HepG2 (cell line): ENCODE results near the gene TCF25. TPM values are rescaled to one million over a fixed set of nuclear protein-coding genes. Genes with fewer than 3 reads are reported as not detected.
"Not testable (repeated sequence)": the region's sequence is repeated elsewhere in the genome, so short reads cannot be mapped to it uniquely, and the experiment has no call there.

ENCODE experiments used
- ATAC-seq: fragments of 200-7000 bp; cut with Tn5 transposase; 3 replicates; pipeline ENCODE4 v1.9.1; 2020; ENCODE audit warnings: mild to moderate bottlenecking, moderate library complexity
- BruUV-seq: library from RNA; stranded (reverse); fragments of 400-500 nt; replicated peaks from 2 replicates; lab custom pipeline; 2021; lab: Mats Ljungman, UMichigan
- CTCF ChIA-PET: fragments of 300-600 bp; formaldehyde crosslinking; extraction: SDS; loops from one replicate; lab custom pipeline; 2021; ENCODE audit warnings: low total read pairs, inconsistent platforms, low intra/inter-chr PET ratio; lab: Yijun Ruan, JAX
- POLR2A ChIA-PET: fragments of 350-600 bp; sonication (Branson Sonifier 250); formaldehyde crosslinking; loops from one replicate; lab custom pipeline; 2020; ENCODE audit warnings: antibody characterized with exemption, inconsistent platforms; lab: Yijun Ruan, JAX
- DNase-seq: peaks from one replicate; pipeline ENCODE4 v3.0.0-alpha.2; 2015; ENCODE audit warnings: low spot score
- FAIRE-seq: peaks from 3 replicates; lab custom pipeline; 2011; peaks lifted over from hg19 to GRCh38; lab: Jason Lieb, UNC
- H2AFZ ChIP-seq: one replicate; pipeline ENCODE4 v1.6.1; 2011; ENCODE audit warnings: low read length, inconsistent platforms
- H3K27ac ChIP-seq: fragments of 300-600 bp; 3 replicates; pipeline ENCODE4 v1.8.0; 2011; ENCODE audit warnings: mixed run types, mild to moderate bottlenecking, mixed read lengths, low read length, inconsistent platforms; ENCODE audit not compliant: insufficient read depth; ENCODE audit errors: extremely low read length
- H3K27me3 ChIP-seq, 2 experiments: fragments of 200-600 bp in 1 of 2; 2 replicates in 1 of 2; 3 replicates in 1 of 2; pipeline versions ENCODE4 v1.6.0 to v1.8.0; 2011; ENCODE audit warnings: low read length in 2 of 2, mild to moderate bottlenecking in 2 of 2, moderate library complexity in 2 of 2, inconsistent platforms in 1 of 2; ENCODE audit not compliant: insufficient read depth in 2 of 2, control insufficient read depth in 1 of 2
- H3K36me3 ChIP-seq, 2 experiments: fragments of 200-600 bp in 1 of 2; replicated peaks in 1 of 2; 2 replicates in 1 of 2; 3 replicates in 1 of 2; pipeline versions ENCODE4 v1.5.1 to v1.8.0; 2011; ENCODE audit warnings: low read length in 2 of 2, inconsistent platforms in 1 of 2; ENCODE audit not compliant: insufficient read depth in 2 of 2, control insufficient read depth in 1 of 2
- H3K4me1 ChIP-seq: 2 replicates; pipeline ENCODE4 v1.5.1; 2012; ENCODE audit warnings: low read length, inconsistent platforms; ENCODE audit not compliant: insufficient read depth
- H3K4me2 ChIP-seq: 2 replicates; pipeline ENCODE4 v1.6.0; 2011; ENCODE audit warnings: low read depth, low read length, inconsistent platforms
- H3K4me3 ChIP-seq, 3 experiments: fragments of 200-600 bp in 1 of 3; sonication (generic), shearing (Covaris generic) in 1 of 3; replicated peaks in 1 of 3; 2 replicates each; pipeline ENCODE4 v1.5.1; 2011 to 2016; ENCODE audit warnings: low read length in 3 of 3, inconsistent platforms in 2 of 3, low read depth in 2 of 3, mild to moderate bottlenecking in 2 of 3, control low read depth in 1 of 3, mixed read lengths in 1 of 3; ENCODE audit not compliant: insufficient read depth in 1 of 3
- H3K79me2 ChIP-seq: one replicate; pipeline ENCODE4 v1.6.1; 2011; ENCODE audit warnings: low read length, inconsistent platforms; ENCODE audit not compliant: insufficient read depth
- H3K9ac ChIP-seq: 2 replicates; pipeline ENCODE4 v1.6.0; 2011; ENCODE audit warnings: mild to moderate bottlenecking, low read depth, low read length, inconsistent platforms; ENCODE audit not compliant: insufficient read depth
- H3K9me3 ChIP-seq: 2 replicates; pipeline ENCODE4 v1.5.1; 2012; ENCODE audit warnings: mild to moderate bottlenecking, low read length
- H4K20me1 ChIP-seq: 2 replicates; pipeline ENCODE4 v1.6.0; 2011; ENCODE audit warnings: inconsistent platforms, mild to moderate bottlenecking, low read length, moderate library complexity; ENCODE audit not compliant: insufficient read depth
- CREB1 ChIP-seq, 2 experiments: fragments of 450-650 bp in 1 of 2; IDR thresholded peaks; 2 replicates each; pipeline ENCODE4 v1.6.1; 2016 to 2017; ENCODE audit warnings: control low read depth in 1 of 2, mild to moderate bottlenecking in 1 of 2, missing compliant biosample characterization in 1 of 2, missing genetic modification characterization in 1 of 2
- EP300 ChIP-seq, 3 experiments: sonication (generic) in 1 of 3; formaldehyde crosslinking in 1 of 3; IDR thresholded peaks; 2 replicates each; pipeline versions ENCODE4 v1.5.1 to v1.6.1; 2011 to 2020; ENCODE audit warnings: low read depth in 2 of 3, low read length in 2 of 3, borderline replicate concordance in 1 of 3, improper control_type of control experiment in 1 of 3, mild to moderate bottlenecking in 1 of 3, missing genetic modification reagents in 1 of 3, moderate library complexity in 1 of 3
- FOXA3 ChIP-seq: IDR thresholded peaks from 2 replicates; pipeline ENCODE4 v1.6.1; 2016; ENCODE audit warnings: missing genetic modification reagents, missing compliant biosample characterization
- PAXIP1 ChIP-seq: sonication (generic); formaldehyde crosslinking; conservative IDR thresholded peaks from 2 replicates; pipeline ENCODE4 v1.4.0; 2020; ENCODE audit warnings: mild to moderate bottlenecking, missing genetic modification reagents, moderate library complexity
- PRPF4 ChIP-seq: fragments of 200-400 bp; formaldehyde crosslinking; IDR thresholded peaks from 2 replicates; pipeline ENCODE4 v1.6.1; 2016; ENCODE audit warnings: low read length, low read depth; ENCODE audit not compliant: poor library complexity, severe bottlenecking
- ZBTB38 ChIP-seq: sonication (generic); formaldehyde crosslinking; IDR thresholded peaks from 2 replicates; pipeline ENCODE4 v1.5.1; 2020; ENCODE audit warnings: mild to moderate bottlenecking, missing genetic modification reagents
- ZMYM3 ChIP-seq: sonication (generic); formaldehyde crosslinking; IDR thresholded peaks from 2 replicates; pipeline ENCODE4 v1.5.1; 2020; ENCODE audit warnings: mild to moderate bottlenecking, missing genetic modification reagents
- ZNF563 ChIP-seq: sonication (generic); formaldehyde crosslinking; IDR thresholded peaks from 2 replicates; pipeline ENCODE4 v1.8.0; 2022; ENCODE audit warnings: mild to moderate bottlenecking, moderate library complexity, missing genetic modification reagents
- ZNF687 ChIP-seq: sonication (generic); formaldehyde crosslinking; IDR thresholded peaks from 2 replicates; pipeline ENCODE4 v1.5.1; 2020; ENCODE audit warnings: mild to moderate bottlenecking, missing genetic modification reagents, moderate library complexity
- ZNF691 ChIP-seq: sonication (generic); formaldehyde crosslinking; IDR thresholded peaks from 2 replicates; pipeline ENCODE4 v1.4.0; 2020; ENCODE audit warnings: missing genetic modification reagents, low read depth, mild to moderate bottlenecking, borderline replicate concordance
- WGBS: methylation state at CpG from one replicate; pipeline ENCODE4 v1.1.6; 2017; ENCODE audit warnings: low lambda C conversion rate; 5-methylcytosine and 5-hydroxymethylcytosine counted together
- in situ Hi-C: cut with HindIII; loops from 2 replicates; pipeline ENCODE4 v1.10.0; 2017; ENCODE audit warnings: low pct_unique_long_range_greater_than_20kb; ENCODE audit not compliant: extremely low pct_ligation_motif_present
- intact Hi-C: fragments of 100-400 bp; cut with micrococcal nuclease; formaldehyde crosslinking; loops from one replicate; pipeline ENCODE4 v1.10.0; 2022; ENCODE audit not compliant: unreplicated experiment
- polyA plus RNA-seq, 8 experiments: library from polyadenylated mRNA; depleted of rRNA in 3 of 8; stranded (reverse) in 7 of 8; unstranded in 1 of 8; fragments of >200 nt; fragmentation: Illumina TruSeq in 4 of 8; extraction: Trizol in 4 of 8; gene quantifications; 2 replicates each; pipeline versions ENCODE4 v1.2.1 to v1.2.3, GENCODE V29; 2011 to 2016; ENCODE audit warnings: low read depth in 4 of 8, missing spikeins in 1 of 8, mixed read lengths in 1 of 8; ENCODE audit not compliant: insufficient read depth in 1 of 8
- total RNA-seq, 5 experiments: library from RNA; depleted of rRNA; stranded (reverse); fragments of >200 nt; fragmentation: Illumina TruSeq; extraction: Trizol; gene quantifications; 2 replicates each; pipeline ENCODE4 v1.2.3, GENCODE V29; 2016; ENCODE audit warnings: low read depth in 1 of 5

The TCF25 gene
- total and polyA plus RNA-seq, 2 of the 13 experiments (the other 11 are each of a cell fraction or from before 2014, with no cell fraction given), result 138 to 206 TPM

GRCh38 chr16:89831810-89832328, 41.5 kb upstream of the TCF25 start (continued):
- TF ChIP-seq ZBTB38 (CRISPR knock-in tag) (peak; percentile 70), ZMYM3 (CRISPR knock-in tag) (no peak)

- intact Hi-C loops; H3K9me3 ChIP-seq; in situ Hi-C loops; H3K4me2 ChIP-seq; ATAC-seq; CTCF ChIA-PET; H3K9ac ChIP-seq; H2AFZ ChIP-seq; H3K36me3 ChIP-seq; FAIRE-seq; BruUV-seq; H3K4me3 ChIP-seq; H3K27ac ChIP-seq; H3K27me3 ChIP-seq; DNase-seq; TF ChIP-seq CREB1 (IDR thresholded peaks at IDR 0.05); EP300 (IDR thresholded peaks at IDR 0.05; ENCODE audit: low read depth in 2 of 2, low read length in 2 of 2): not testable (repeated sequence)
- POLR2A ChIA-PET, result interaction anchor here (1.1 to 2.3 kb wide), 3 partner anchors 10 to 18 kb away, joined by 6 to 11 read pairs (median 9); partner anchors contain the start of gene FANCA
- 89% methylated on average over 31 of the region's 39 CpGs for WGBS
- Histone ChIP-seq H4K20me1 (peaks cover 10% of the 10 kb centered on the region; the same call in 1 of the 2 replicates), H3K79me2 (peaks cover 24% of the 10 kb centered on the region), H3K4me1 (peaks cover 69% of the 10 kb centered on the region)
- TF ChIP-seq ZNF563 (peak; percentile 5; the same call in 1 of the 2 replicates), CREB1 (CRISPR knock-in tag; IDR thresholded peaks at IDR 0.05) (peak; percentile 57), PAXIP1 (CRISPR knock-in tag) (0 out of 2 replicates have a peak, but pooled peaks have one; percentile 26), ZBTB38 (CRISPR knock-in tag) (peak; percentile 98), ZNF691 (CRISPR knock-in tag) (peak; percentile 33; the same call in 1 of the 2 replicates), ZNF687 (CRISPR knock-in tag) (peak; percentile 50), PRPF4 (peak; percentile 35), FOXA3 (peak; percentile 25; the same call in 1 of the 2 replicates), EP300 (CRISPR knock-in tag; IDR thresholded peaks at IDR 0.05; ENCODE audit: borderline replicate concordance) (peak; percentile 27; the same call in 1 of the 2 replicates)
Measured at GRCh38 chr16:89833664-89834363, 39.6 kb upstream of the TCF25 start.
